ENCODE data around the gene ARHGEF39.
"Not testable (repeated sequence)": the region's sequence is repeated elsewhere in the genome, so short reads cannot be mapped to it uniquely, and the experiment has no call there.

ARHGEF39 gene

DNA sequence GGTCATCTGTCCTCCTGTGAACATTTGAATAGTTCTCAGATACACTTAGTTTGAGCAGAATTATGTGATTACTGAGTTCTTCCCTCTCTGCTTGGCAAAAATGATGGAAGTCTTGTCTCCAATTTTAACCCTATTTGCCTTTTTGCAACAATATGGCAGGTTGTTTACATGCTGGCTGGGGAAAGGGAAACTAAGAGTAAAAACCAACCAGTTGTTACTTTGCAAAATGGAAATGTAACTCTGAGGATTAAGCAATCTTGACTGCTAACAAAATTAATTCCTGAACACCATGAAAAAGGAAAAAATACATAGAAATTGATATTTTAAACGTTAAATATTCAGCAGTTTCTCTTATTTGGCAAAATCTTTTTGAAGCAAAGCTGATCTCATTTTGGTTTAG lies 25.4 kb downstream of the ARHGEF39 start:
- no peak overlapping the region for H3K4me3 ChIP-seq (ENCODE audit: low read length)
- DNase-seq (ENCODE audit: low read depth): no peak
- TF ChIP-seq CTCF (conservative IDR thresholded peaks at IDR 0.05; ENCODE audit: low read depth, low read length): no peak

DNA sequence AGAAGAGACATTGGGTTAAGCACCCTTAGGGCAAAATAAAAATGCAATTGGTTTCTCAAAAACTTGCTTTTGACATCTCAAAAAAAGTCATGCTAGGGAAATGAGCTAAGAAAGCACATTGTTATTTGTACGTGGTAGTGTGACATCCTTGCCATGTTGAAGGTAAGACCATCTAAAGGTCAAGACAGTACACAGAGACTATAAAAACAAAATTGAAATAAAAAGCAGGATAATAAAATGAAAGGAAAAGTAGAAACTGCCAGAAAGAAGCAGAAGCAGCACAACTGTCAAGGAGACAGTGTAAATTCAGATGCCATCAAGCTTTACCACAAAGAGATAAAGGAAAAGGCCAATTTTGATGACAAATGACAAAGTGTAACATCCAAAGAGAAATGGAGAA lies 25.8 kb downstream of the ARHGEF39 start:
- not testable (repeated sequence) for DNase-seq (ENCODE audit: low read depth); H3K4me3 ChIP-seq (ENCODE audit: low read length)

GRCh38 chr9:35638751-35639150 lies 26.2 kb downstream of the ARHGEF39 start:
- not testable (repeated sequence) for H3K4me3 ChIP-seq (ENCODE audit: low read length); DNase-seq (ENCODE audit: low read depth)

GRCh38 chr9:35637427-35637955 lies 27.5 kb downstream of the ARHGEF39 start:
- not testable (repeated sequence) for DNase-seq (ENCODE audit: low read depth); H3K4me3 ChIP-seq (ENCODE audit: low read length)

DNA sequence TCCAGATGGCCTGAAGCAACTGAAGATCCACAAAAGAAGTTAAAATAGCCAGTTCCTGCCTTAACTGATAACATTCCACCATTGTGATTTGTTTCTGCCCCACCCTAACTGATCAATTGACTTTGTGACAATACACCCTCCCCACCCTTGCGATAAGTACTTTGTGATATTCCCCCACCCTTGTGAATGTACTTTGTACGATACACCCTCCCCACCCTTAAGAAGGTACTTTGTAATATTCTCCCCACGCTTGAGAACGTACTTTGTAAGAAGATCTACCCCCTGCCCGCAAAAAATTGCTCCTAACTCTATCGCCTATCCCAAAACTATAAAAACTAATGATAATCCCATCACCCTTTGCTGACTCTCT lies 28.1 kb downstream of the ARHGEF39 start:
- not testable (repeated sequence) for H3K4me3 ChIP-seq (ENCODE audit: low read length); DNase-seq (ENCODE audit: low read depth)

GRCh38 chr9:35636135-35636876 lies 28.7 kb downstream of the ARHGEF39 start:
- H3K4me3 ChIP-seq (ENCODE audit: low read length): no peak overlapping the region
- TF ChIP-seq CTCF (conservative IDR thresholded peaks at IDR 0.05; ENCODE audit: low read depth, low read length): no peak
- no peak for DNase-seq (ENCODE audit: low read depth)

- TF ChIP-seq CTCF (conservative IDR thresholded peaks at IDR 0.05; ENCODE audit: low read depth, low read length): no peak
- H3K4me3 ChIP-seq (ENCODE audit: low read length): no peak overlapping the region
- DNase-seq (ENCODE audit: low read depth): no peak
Measured at GRCh38 chr9:35635730-35636129, 29.3 kb downstream of the ARHGEF39 start.

DNA sequence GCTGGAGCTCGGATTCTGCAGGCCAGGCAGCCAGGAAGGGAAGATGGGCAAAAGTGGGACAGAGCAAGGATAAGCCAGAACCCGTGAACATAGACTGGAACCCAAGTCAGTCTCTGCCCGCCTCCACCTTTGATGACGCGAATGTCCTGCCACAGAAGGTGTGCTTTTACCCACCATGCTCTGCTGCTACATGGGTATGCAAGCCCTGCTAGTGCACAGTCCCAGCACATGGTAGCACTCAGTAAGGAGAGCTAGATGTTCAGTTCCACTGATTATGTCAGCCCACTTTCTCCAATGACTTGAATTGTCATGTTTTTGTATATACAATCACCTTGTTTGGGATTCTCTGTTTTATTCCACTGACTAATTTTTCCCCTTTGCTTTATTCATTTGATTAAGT lies 35.4 kb downstream of the ARHGEF39 start:
- DNase-seq (ENCODE audit: low read depth): no peak
- no peak for TF ChIP-seq CTCF (conservative IDR thresholded peaks at IDR 0.05; ENCODE audit: low read depth, low read length)
- no peak overlapping the region for H3K4me3 ChIP-seq (ENCODE audit: low read length)

- TF ChIP-seq CTCF (conservative IDR thresholded peaks at IDR 0.05; ENCODE audit: low read depth, low read length): no peak
- no peak overlapping the region for H3K4me3 ChIP-seq (ENCODE audit: low read length)
- no peak for DNase-seq (ENCODE audit: low read depth)
Measured at GRCh38 chr9:35628389-35628991, 36.5 kb downstream of the ARHGEF39 start.
